HG03565 (cell line): Measurements from ENCODE around the gene S1PR5.
"Not testable (repeated sequence)": the region's sequence is repeated elsewhere in the genome, so short reads cannot be mapped to it uniquely, and the experiment has no call there.

ENCODE experiments used
- ATAC-seq: cut with Tn5 transposase; IDR thresholded peaks from one replicate; pipeline ENCODE4 v1.9.1; 2021; ENCODE audit warnings: mild to moderate bottlenecking, moderate library complexity; ENCODE audit not compliant: unreplicated experiment

S1PR5 gene

DNA sequence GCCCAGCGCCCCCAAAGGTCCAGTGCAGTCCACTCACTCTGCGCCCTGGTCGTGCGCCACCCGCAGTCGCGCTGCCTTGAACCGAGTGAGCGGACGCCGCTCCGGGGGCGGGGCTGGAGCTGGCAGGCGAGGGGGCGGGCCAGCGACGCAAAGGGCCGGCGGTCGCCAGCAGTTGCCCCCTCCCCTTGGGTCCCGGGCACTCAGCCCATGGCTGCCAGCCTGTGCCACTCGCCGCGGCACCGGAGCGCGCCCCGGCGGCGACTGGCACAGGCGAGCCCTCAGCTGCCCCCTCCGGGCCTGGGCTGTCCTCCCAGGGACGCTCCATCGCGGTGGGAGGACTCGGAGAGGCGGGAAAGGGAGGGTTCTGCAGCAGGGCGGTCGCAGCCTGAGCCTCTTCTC is at the start of gene S1PR5:
TSS of gene S1PR5 (minus strand) at position 87 of the 399 bp plus-strand sequence. CDS start 2,436 bp downstream, outside the sequence.
- ATAC-seq: no peak

DNA sequence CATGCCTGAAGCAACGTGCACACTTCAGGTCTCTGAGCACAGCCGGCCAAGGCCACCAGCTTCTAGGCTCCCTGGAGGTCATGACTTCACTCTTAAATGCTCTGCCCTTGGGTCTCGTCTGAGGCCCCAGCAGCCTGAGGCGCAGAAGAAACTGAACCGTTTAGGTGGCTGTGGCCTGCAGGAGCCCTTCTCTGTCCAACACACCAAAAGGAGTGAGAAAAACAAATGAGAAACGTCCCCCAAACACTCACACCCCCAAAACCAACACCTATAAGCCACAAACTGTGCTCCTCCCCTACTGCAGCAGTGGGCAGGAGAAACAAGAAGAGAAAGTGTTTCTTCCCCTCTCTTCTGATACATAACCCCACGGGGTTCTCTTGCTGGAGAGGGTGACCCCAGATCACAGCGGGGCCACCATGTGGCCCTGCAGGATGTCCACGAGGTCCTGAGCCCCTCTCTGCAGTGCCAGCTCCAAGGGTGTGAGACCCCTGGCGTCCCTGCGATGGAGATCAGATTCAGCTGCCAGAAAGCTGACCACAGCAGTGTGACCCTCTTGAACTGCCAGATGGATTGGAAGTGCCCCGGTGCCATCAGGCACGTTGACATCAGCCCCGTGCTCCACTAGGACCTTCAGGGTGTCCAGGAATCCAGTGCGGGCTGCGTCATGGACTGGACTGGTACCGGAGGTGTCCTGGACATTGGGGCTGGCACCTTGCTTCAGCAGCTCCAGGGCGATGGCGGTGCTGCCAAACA is 49.6 kb upstream of the S1PR5 start:
- ATAC-seq: no peak

GRCh38 chr19:10566408-10566657 is 49.1 kb upstream of the S1PR5 start:
- no peak for ATAC-seq

DNA sequence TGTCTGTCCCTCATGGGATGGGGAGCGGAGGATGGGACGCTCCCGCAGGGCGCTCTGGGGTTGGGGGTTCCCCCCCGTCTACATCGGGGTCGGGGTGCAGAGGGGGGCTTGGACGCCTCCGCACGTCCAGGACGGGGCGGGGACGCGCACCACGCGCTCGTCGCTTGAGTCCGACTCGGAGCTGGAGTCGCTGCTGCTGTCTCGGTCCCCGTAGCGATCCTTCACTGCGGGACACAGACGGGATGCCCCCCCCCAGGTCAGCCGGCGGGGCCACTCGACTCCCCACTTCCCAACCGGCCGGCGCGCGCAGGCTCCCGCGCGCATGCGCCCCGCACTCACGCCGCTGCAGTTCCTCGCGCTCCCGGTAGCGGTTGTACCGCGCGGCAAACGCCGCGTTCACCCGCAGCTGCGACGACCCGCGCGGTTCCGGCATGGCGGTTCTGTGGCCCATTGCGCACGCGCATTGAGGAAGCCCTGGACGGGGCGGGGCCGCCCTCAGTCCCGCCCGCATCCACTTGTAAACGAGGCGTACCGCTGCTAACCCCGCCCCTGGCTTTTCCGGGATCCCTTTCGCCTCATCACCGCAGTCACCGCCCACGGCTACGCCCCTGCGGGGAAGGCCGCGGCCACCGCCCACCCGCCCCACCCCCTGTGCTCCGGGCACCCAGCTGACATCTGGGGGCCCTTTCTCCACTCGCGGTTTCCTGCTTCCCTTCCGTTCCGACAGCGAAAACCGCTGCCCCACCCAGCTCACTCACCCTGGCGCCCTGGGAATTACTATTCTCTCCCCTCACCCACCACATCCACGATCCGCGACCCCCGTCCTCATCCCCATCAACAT is 48.5 kb upstream of the S1PR5 start, which contains the start of gene KRI1:
TSS of gene KRI1 (minus strand) at position 444 of the 841 bp plus-strand sequence. CDS start at position 433, 11 bp downstream.
- ATAC-seq: peak; percentile 32

DNA sequence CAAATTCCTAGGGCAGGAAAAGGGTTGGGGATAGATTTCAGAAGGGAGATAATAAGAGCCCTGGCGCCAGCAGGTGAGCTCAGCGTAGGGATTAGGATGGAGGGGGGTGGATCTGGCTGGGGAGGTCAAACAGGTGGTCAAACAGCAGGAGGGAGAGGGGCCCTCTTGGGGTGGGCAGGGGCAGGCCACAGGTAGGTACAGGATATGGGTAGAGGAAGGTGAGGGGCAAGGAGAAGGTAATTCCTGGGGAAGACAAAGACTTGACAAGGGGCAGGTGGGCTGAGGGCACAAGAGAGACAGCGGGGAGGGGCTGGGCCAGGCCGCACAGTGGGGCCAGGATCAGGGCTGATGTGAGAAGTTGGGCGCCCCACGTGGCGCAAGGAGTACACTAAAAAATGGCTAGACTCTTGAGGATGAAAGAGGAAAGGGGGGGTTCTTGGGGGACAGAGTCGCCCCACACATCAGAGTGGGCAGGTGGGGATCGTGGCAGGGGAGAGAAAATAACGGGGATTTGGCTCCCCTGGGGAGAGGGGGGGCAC is 47.9 kb upstream of the S1PR5 start:
- no peak for ATAC-seq

GRCh38 chr19:10562609-10563008 is 45.4 kb upstream of the S1PR5 start:
- no peak for ATAC-seq

GRCh38 chr19:10560154-10560553 is 42.9 kb upstream of the S1PR5 start:
- ATAC-seq: no peak

DNA sequence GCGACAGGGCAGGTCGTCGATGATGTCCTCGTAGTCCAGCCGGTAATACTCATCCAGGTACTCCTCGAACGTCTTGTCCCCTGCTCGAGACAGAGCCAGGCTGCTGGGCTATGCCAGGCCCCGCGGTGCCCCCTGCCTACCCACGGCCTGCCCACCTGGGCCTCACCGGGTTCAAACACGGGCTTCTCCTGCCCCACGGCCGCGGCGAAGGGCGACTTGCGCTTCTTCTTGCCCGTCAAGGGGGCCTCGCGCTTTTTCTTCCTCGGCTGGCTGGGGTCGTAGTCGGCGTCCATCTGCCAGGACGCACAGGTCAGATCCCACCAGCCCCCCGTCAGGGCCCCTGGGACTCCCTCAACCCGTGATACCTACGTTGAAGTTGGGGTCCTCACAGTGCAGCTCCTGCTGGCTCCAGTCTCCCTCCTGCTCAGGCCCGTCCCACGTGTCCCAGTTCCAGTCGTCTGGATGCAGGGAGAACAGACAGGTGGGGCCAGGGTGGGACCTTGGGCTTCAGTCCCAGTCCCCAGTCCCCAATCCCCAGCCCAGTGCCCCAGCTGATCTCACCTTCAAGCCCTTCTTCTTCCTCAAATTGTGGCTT is 40.5 kb upstream of the S1PR5 start:
- ATAC-seq: no peak

GRCh38 chr19:10555610-10555973 is 38.3 kb upstream of the S1PR5 start:
- ATAC-seq: no peak

DNA sequence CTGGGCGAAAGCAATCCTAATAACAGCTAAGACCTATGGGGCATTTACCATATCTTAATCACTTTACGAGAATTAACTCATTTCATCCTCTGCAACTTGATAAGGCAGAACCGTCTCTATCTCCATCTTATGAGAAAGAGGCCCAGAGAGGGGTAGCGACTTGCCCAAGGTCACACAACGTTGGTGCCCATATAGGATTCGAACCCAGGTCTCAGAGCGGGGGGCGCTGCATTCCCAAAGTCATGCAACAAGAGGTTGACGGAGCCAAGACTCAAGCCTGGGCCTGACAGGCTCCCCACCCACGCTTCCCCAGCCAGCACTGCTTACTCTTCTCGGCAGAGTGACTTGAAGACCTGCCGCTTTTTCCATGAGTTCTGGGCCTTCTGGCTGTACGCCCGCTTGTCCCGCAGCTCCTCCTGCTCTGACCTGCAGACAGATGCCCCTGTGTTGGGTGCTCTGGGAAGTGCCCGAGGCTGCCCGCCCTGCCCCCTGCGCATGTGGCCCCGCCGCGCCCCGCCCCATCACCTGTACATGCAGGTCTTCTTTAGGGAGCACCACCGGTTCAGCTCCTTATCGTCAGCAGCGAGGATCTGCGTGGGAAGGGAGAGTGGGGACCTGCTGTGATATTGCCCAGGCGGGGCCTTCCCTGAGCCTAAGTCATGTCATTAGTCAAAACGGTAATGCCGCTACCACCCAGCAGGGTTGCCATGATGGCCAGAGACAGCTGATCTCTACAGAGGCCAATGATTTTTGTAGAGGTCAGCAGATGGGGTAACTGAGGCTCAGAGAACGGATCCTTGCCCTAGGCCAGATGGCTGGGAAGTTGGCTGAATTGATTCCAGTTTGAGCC is 37.7 kb upstream of the S1PR5 start:
- ATAC-seq: no peak

- peak; percentile 63 for ATAC-seq
Observed at GRCh38 chr19:10553943-10554381, 36.7 kb upstream of the S1PR5 start.

- ATAC-seq: no peak
Observed at GRCh38 chr19:10553087-10553667, 35.9 kb upstream of the S1PR5 start.

DNA sequence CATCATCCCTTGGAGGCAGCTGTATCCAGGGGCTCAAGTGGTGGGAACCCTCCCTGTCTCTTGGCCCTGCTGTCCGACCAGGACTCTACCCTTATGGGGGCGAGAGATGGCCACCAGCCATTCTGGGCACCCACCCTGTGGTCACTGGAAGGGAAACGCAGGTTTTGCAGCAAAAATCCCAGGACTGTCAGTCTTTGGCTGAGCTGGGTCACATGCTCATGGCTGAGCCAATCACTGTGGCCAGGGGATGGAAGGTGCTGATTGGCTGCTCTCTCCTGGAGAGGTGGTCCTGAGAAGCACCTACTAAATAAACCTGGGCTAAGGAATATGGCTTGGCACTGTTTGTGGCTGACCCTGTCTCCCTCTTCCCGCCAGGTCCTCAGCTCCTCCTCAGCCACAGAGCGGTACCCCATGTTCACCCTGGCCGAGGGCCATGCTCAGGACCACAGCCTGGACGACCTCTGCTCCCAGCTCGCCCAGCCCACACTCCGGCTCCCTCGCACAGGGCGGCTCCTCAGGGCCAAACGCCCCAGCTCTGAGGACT is 35.3 kb upstream of the S1PR5 start:
- no peak for ATAC-seq

- no peak for ATAC-seq
Observed at GRCh38 chr19:10551698-10552301, 34.6 kb upstream of the S1PR5 start.

DNA sequence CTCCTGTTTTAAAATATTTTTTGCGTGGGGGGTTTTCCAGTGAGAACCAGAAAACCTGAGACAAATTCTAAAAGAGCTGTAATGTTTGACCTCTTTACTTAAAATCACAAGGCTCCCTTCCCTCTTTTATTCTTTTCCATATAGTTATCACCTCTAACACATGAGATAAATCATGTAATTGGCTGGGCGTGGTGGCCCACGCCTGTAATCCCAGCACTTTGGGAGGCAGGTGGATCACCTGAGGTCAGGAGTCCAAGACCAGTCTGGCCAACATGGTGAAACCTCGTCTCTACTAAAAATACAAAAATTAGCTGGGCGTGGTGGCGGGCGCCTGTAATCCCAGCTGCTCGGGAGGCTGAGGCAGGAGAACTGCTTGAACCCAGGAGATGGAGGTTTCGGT is 33.8 kb upstream of the S1PR5 start:
- not testable (repeated sequence) for ATAC-seq

GRCh38 chr19:10550336-10550735 is 33.1 kb upstream of the S1PR5 start:
- ATAC-seq: no peak

DNA sequence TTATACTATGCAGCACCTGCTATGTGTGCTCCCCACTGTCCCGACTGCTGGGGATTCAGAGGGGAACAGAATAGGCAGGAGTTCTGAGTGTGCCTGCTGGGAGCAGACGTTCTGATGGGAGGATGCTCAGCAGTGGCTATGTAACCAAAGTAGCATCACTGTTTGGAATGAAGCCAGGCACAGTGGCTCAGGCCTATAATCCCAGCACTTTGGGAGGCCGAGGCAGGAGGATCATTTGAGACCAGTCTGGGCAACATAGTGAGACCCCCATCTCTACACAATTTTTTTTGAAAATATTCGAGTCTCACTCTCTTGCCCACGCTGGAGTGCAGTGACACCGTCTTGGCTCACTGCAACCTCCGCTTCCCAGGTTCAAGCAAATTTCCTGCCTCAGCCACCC is 32.5 kb upstream of the S1PR5 start:
- ATAC-seq: no peak

- no peak for ATAC-seq
Observed at GRCh38 chr19:10548746-10549276, 31.6 kb upstream of the S1PR5 start.

- no peak for ATAC-seq
Observed at GRCh38 chr19:10546817-10547216, 29.6 kb upstream of the S1PR5 start.
